C4-2B (cell line): ENCODE data around the gene PTTG1.
A peak's percentile ranks its signal among the peaks of the same experiment; 100 is the strongest.

Experiments used
- H3K27ac ChIP-seq: fragments of 450-650 bp; 2 replicates; pipeline ENCODE4 v1.5.1; 2017
- CTCF ChIP-seq: fragments of 450-650 bp; conservative IDR thresholded peaks from 2 replicates; pipeline ENCODE4 v1.5.1; 2017; ENCODE audit warnings: mild to moderate bottlenecking
- ZFX ChIP-seq: fragments of 450-650 bp; IDR thresholded peaks from 2 replicates; pipeline ENCODE4 v1.6.1; 2017

PTTG1 gene

DNA sequence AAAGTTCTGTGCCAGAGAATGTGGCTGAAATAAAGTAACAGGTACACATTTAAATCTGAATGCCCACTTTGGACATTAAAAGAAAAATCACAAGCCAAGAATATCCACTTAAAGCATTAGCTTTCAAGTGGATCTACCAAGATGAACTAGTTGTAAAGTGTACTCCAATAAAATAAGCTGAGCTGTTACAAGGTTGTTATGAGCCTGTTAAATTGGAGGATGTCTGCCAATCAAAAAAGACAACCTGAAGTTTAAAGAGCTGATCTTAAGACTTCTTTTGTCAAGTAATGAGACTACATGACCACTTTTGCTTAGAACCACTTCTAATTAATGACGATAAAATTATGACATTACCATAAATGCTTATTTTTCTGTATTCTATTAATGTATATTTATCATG, 24.2 kb upstream of the PTTG1 start:
- TF ChIP-seq ZFX (no peak), CTCF (no peak)
- H3K27ac ChIP-seq = no peak overlapping the region

- no peak overlapping the region for H3K27ac ChIP-seq
- no peak for TF ChIP-seq CTCF
Observed at GRCh38 chr5:160398806-160399205, 22.8 kb upstream of the PTTG1 start.

DNA sequence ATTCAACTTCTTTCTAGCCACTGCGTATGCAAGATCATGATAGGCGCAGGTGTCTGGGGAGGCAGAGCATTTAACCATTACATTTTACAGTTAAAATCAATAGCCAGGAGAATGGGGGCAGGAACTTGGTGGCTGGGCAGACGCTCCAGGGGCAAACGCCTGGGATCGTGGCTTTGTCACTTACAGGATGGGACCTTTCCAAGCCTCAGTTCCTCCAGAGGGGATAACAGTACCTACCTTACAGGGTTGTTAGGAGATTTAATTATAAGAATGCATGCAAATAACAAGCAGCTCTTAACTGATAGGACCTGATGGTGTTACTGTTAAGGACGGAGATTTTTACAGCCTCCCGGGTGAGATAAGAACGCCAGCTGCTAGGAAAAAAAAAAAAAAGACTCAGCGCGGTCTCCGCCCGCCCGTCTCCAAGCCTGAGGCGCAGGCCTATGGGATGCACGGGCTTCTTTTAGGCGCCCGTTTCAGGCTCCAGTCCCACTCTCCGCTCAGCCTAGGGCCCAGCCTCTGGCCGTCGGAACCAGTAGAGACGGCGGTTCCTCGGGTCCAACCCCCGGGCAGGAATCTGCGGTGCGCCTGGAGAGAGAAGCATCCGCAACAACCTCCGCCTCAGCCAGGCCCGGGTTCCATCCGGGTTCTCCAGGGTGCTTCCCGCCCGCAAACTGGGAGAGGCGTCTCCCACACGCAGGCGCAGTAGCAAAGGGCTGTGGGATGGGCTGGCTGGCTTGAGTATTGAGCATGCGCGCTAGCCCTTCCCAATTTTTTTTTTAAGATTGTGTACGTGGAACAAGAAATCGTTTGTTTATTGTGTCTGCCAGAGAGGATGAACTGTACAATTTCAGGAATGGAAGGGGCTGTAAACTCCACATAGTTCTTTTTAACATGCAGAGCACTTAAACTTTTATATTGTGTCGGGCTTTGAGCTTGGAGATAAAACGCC, 22.0 kb upstream of the PTTG1 start, which contains the start of gene FAM200C:
FAM200C (minus strand) TSS at position 653 of the 952 bp plus-strand sequence. CDS start 4,564 bp downstream, outside the sequence.
- peak; percentile 96 for TF ChIP-seq ZFX
- TF ChIP-seq CTCF = no peak
- H3K27ac ChIP-seq = peak within 1 kb of the TSS; percentile 89

DNA sequence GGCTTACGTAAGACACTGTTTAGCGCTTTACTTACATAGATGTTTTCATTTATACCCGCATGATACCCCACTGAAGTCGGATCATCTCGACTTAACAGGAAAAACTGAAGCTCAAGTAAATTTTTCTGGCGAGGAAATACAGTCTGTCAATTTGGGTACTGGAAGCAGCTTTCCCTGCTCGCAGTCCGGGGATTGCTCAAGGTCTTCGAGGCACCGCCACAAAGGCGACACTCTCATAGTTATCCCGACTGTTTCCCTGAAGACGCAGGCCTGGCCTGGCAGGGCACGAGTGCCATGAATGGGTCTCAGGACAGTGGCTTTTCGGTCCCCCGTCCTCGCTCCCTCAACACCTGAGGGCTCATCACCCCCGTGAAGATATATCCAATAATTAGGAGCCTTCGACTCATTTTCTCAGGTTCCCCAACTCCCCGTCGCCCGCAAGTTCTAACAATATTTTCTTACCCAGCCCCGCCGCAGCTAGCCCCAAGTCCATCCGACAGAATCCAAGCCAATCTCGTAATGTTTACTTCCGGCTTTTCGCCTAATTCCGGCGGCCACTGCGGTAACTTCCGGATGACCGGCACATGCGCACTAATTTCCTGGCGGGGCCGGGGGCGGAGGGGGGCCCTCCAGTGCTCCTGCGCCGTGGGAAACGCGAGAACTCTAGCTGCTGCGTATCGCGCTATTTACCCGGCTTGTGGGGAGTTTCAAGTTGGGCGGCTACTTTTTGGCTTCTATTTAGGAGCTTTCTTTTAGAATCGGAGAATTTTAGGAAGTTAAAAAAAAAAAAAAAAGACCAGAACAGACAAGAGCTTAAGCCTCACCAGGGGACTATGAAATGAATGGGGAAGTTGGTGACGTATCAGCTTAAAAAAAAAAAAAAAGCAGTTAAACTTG, 2.8 kb upstream of the PTTG1 start, which contains the start of gene SLU7:
SLU7 (minus strand) TSS at position 521 of the 897 bp plus-strand sequence. CDS start 3,787 bp downstream, outside the sequence.
- TF ChIP-seq ZFX = peak; percentile 43; the same call in 1 of the 2 replicates
- no peak for TF ChIP-seq CTCF
- peak within 1 kb of the TSS; percentile 69 for H3K27ac ChIP-seq

- no peak for TF ChIP-seq ZFX
- no peak for TF ChIP-seq CTCF
- peak overlapping the region; percentile 69 for H3K27ac ChIP-seq
Observed at GRCh38 chr5:160419458-160420330, 2.0 kb upstream of the PTTG1 start.

GRCh38 chr5:160420331-160420610, 1.4 kb upstream of the PTTG1 start:
- no peak for TF ChIP-seq ZFX
- no peak for TF ChIP-seq CTCF

More at GRCh38 chr5:160420331-160420610, 1.4 kb upstream of the PTTG1 start:
- H3K27ac ChIP-seq = no peak overlapping the region
